HepG2 (cell line): Measurements from ENCODE around the gene ZFHX3. TPM values are rescaled to one million over a fixed set of nuclear protein-coding genes. Genes with fewer than 3 reads are reported as not detected.
A peak's percentile ranks its signal among the peaks of the same experiment; 100 is the strongest.

ENCODE experiments used
- ADNP ChIP-seq: sonication (generic); formaldehyde crosslinking; IDR thresholded peaks from 2 replicates; pipeline ENCODE4 v1.4.0; 2020; ENCODE audit warnings: missing genetic modification reagents
- BHLHE40 ChIP-seq: IDR thresholded peaks from 2 replicates; pipeline ENCODE4 v1.6.1; 2011; ENCODE audit warnings: low read length, improper control_type of control experiment
- CBX2 ChIP-seq, 2 experiments: fragments of 200-600 bp in 1 of 2; sonication (generic); formaldehyde crosslinking in 1 of 2; IDR thresholded peaks; 2 replicates each; pipeline versions ENCODE4 v1.7.0 to v1.8.1; 2018 to 2022; ENCODE audit warnings: low read depth in 2 of 2, low read length in 1 of 2, mild to moderate bottlenecking in 1 of 2, missing genetic modification reagents in 1 of 2
- CERS6 ChIP-seq: sonication (generic); formaldehyde crosslinking; IDR thresholded peaks from 2 replicates; pipeline ENCODE4 v1.5.0; 2020; ENCODE audit warnings: missing genetic modification reagents
- DPF2 ChIP-seq: sonication (generic); formaldehyde crosslinking; IDR thresholded peaks from 2 replicates; pipeline ENCODE4 v1.4.0; 2020; ENCODE audit warnings: mild to moderate bottlenecking, low read depth, missing genetic modification reagents, borderline replicate concordance
- FOXO1 ChIP-seq: sonication (generic); formaldehyde crosslinking; IDR thresholded peaks from 2 replicates; pipeline ENCODE4 v1.4.0; 2020; ENCODE audit warnings: missing genetic modification reagents
- GFI1 ChIP-seq: sonication (generic); formaldehyde crosslinking; IDR thresholded peaks from 2 replicates; pipeline ENCODE4 v1.5.0; 2020; ENCODE audit warnings: missing genetic modification reagents, mild to moderate bottlenecking, borderline replicate concordance
- LCORL ChIP-seq, 2 experiments: fragments of 450-650 bp in 1 of 2; sonication (generic) in 1 of 2; formaldehyde crosslinking in 1 of 2; IDR thresholded peaks; 2 replicates each; pipeline versions ENCODE4 v1.5.0 to v1.6.1; 2017 to 2020; ENCODE audit warnings: antibody characterized with exemption in 1 of 2, missing genetic modification reagents in 1 of 2
- MYPOP ChIP-seq: sonication (generic); formaldehyde crosslinking; IDR thresholded peaks from 2 replicates; pipeline ENCODE4 v1.8.1; 2023; ENCODE audit warnings: mild to moderate bottlenecking, moderate library complexity, missing genetic modification reagents
- PAWR ChIP-seq: sonication (generic); formaldehyde crosslinking; IDR thresholded peaks from 2 replicates; pipeline ENCODE4 v1.4.0; 2020; ENCODE audit warnings: missing genetic modification reagents, mild to moderate bottlenecking, borderline replicate concordance
- PHF8 ChIP-seq: sonication (generic); formaldehyde crosslinking; IDR thresholded peaks from 2 replicates; pipeline ENCODE4 v1.5.0; 2020; ENCODE audit warnings: missing genetic modification reagents
- POLR2G ChIP-seq: fragments of 200-400 bp; formaldehyde crosslinking; IDR thresholded peaks from 2 replicates; pipeline ENCODE4 v1.6.1; 2018; ENCODE audit warnings: mild to moderate bottlenecking, low read depth, low read length, moderate library complexity
- SCMH1 ChIP-seq: sonication (generic); formaldehyde crosslinking; IDR thresholded peaks from 2 replicates; pipeline ENCODE4 v1.9.0; 2021; ENCODE audit warnings: missing genetic modification reagents, mild to moderate bottlenecking, borderline replicate concordance
- SRSF9 ChIP-seq: fragments of 200-400 bp; formaldehyde crosslinking; IDR thresholded peaks from 2 replicates; pipeline ENCODE4 v1.6.1; 2018; ENCODE audit warnings: borderline replicate concordance, mild to moderate bottlenecking, low read depth, low read length; ENCODE audit not compliant: insufficient read depth, poor library complexity, severe bottlenecking
- ZFY ChIP-seq: sonication (generic); formaldehyde crosslinking; IDR thresholded peaks from 2 replicates; pipeline ENCODE4 v1.4.0; 2020; ENCODE audit warnings: missing genetic modification reagents
- ZNF44 ChIP-seq: sonication (generic); formaldehyde crosslinking; IDR thresholded peaks from 2 replicates; pipeline ENCODE4 v1.5.1; 2020; ENCODE audit warnings: mild to moderate bottlenecking, missing genetic modification reagents
- ZNF773 ChIP-seq: sonication (generic); formaldehyde crosslinking; IDR thresholded peaks from 2 replicates; pipeline ENCODE4 v1.4.0; 2020; ENCODE audit warnings: missing genetic modification reagents, borderline replicate concordance
- ZNF839 ChIP-seq: sonication (generic); formaldehyde crosslinking; IDR thresholded peaks from 2 replicates; pipeline ENCODE4 v1.4.0; 2020; ENCODE audit warnings: missing genetic modification reagents, mild to moderate bottlenecking, borderline replicate concordance
- ZNF850 ChIP-seq: sonication (generic); formaldehyde crosslinking; conservative IDR thresholded peaks from 2 replicates; pipeline ENCODE4 v1.9.0; 2021; ENCODE audit warnings: mild to moderate bottlenecking, missing genetic modification reagents
- ZSCAN22 ChIP-seq: sonication (generic); formaldehyde crosslinking; IDR thresholded peaks from 2 replicates; pipeline ENCODE4 v1.4.0; 2020; ENCODE audit warnings: mild to moderate bottlenecking, missing genetic modification reagents
- polyA plus RNA-seq, 8 experiments: library from polyadenylated mRNA; depleted of rRNA in 3 of 8; stranded (reverse) in 7 of 8; unstranded in 1 of 8; fragments of >200 nt; fragmentation: Illumina TruSeq in 4 of 8; extraction: Trizol in 4 of 8; gene quantifications; 2 replicates each; pipeline versions ENCODE4 v1.2.1 to v1.2.3, GENCODE V29; 2011 to 2016; ENCODE audit warnings: low read depth in 4 of 8, missing spikeins in 1 of 8, mixed read lengths in 1 of 8; ENCODE audit not compliant: insufficient read depth in 1 of 8
- total RNA-seq, 5 experiments: library from RNA; depleted of rRNA; stranded (reverse); fragments of >200 nt; fragmentation: Illumina TruSeq; extraction: Trizol; gene quantifications; 2 replicates each; pipeline ENCODE4 v1.2.3, GENCODE V29; 2016; ENCODE audit warnings: low read depth in 1 of 5
- TF ChIP-seq, protein P1 (sequence below): sonication (generic); formaldehyde crosslinking; IDR thresholded peaks from 2 replicates; pipeline ENCODE4 v1.4.0; 2020; ENCODE audit warnings: missing genetic modification reagents
- TF ChIP-seq, protein P2 (sequence below): sonication (generic); formaldehyde crosslinking; IDR thresholded peaks from 2 replicates; pipeline ENCODE4 v1.5.0; 2020; ENCODE audit warnings: mild to moderate bottlenecking, missing genetic modification reagents, moderate library complexity

Gene ZFHX3
- total and polyA plus RNA-seq, 2 of the 13 experiments (the other 11 are each of a cell fraction or from before 2014, with no cell fraction given) = 5.0 to 6.0 TPM

DNA sequence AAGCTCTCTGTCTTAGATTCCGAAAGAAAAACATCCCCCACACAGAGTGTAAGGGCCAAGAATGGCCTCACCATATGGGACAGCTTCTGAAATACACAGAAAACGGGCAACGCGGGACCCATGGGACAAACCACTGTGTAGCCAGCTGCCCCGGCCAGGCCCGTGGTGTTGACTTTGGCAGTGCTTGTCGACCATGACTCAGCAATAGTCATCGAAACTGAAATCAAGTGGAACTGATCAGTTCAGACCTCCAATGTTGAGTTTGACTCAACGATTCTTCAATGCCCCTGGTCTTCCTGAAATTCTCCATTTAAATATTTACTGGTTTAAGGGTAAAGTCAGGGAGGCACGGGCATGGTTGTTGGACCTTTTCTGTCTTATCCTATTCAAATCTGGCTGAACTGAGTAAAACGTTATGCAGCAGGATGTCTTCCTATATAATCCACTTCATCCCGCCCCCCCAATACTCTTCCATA, 27.5 kb downstream of the ZFHX3 start (continued):
- TF ChIP-seq, protein P1, sequence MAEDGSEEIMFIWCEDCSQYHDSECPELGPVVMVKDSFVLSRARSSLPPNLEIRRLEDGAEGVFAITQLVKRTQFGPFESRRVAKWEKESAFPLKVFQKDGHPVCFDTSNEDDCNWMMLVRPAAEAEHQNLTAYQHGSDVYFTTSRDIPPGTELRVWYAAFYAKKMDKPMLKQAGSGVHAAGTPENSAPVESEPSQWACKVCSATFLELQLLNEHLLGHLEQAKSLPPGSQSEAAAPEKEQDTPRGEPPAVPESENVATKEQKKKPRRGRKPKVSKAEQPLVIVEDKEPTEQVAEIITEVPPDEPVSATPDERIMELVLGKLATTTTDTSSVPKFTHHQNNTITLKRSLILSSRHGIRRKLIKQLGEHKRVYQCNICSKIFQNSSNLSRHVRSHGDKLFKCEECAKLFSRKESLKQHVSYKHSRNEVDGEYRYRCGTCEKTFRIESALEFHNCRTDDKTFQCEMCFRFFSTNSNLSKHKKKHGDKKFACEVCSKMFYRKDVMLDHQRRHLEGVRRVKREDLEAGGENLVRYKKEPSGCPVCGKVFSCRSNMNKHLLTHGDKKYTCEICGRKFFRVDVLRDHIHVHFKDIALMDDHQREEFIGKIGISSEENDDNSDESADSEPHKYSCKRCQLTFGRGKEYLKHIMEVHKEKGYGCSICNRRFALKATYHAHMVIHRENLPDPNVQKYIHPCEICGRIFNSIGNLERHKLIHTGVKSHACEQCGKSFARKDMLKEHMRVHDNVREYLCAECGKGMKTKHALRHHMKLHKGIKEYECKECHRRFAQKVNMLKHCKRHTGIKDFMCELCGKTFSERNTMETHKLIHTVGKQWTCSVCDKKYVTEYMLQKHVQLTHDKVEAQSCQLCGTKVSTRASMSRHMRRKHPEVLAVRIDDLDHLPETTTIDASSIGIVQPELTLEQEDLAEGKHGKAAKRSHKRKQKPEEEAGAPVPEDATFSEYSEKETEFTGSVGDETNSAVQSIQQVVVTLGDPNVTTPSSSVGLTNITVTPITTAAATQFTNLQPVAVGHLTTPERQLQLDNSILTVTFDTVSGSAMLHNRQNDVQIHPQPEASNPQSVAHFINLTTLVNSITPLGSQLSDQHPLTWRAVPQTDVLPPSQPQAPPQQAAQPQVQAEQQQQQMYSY (CRISPR knock-in tag) = no peak
- TF ChIP-seq ZFY (CRISPR knock-in tag) = peak; percentile 73
- TF ChIP-seq MYPOP (CRISPR knock-in tag) = no peak; the same call in 1 of the 2 replicates
- TF ChIP-seq ZNF44 = no peak
- no peak for TF ChIP-seq ADNP (CRISPR knock-in tag)
- no peak for TF ChIP-seq CBX2 (IDR thresholded peaks at IDR 0.05; ENCODE audit: low read depth, low read length)
- no peak for TF ChIP-seq CBX2 (CRISPR knock-in tag; IDR thresholded peaks at IDR 0.05; ENCODE audit: low read depth)
- peak; percentile 85 for TF ChIP-seq FOXO1
- no peak for TF ChIP-seq CERS6 (CRISPR knock-in tag)
- peak; percentile 46; the same call in 1 of the 2 replicates for TF ChIP-seq PHF8 (CRISPR knock-in tag)
- no peak for TF ChIP-seq ZNF839 (CRISPR knock-in tag)
- no peak for TF ChIP-seq SCMH1
- no peak for TF ChIP-seq LCORL (IDR thresholded peaks at IDR 0.05)
- TF ChIP-seq LCORL (CRISPR knock-in tag; IDR thresholded peaks at IDR 0.05) = peak; percentile 85
- TF ChIP-seq BHLHE40 = peak; percentile 50; the same call in 1 of the 2 replicates
- no peak for TF ChIP-seq POLR2G
- TF ChIP-seq GFI1 (CRISPR knock-in tag) = no peak
- TF ChIP-seq ZNF850 (CRISPR knock-in tag) = no peak
- no peak for TF ChIP-seq DPF2 (CRISPR knock-in tag)
- TF ChIP-seq, protein P2, sequence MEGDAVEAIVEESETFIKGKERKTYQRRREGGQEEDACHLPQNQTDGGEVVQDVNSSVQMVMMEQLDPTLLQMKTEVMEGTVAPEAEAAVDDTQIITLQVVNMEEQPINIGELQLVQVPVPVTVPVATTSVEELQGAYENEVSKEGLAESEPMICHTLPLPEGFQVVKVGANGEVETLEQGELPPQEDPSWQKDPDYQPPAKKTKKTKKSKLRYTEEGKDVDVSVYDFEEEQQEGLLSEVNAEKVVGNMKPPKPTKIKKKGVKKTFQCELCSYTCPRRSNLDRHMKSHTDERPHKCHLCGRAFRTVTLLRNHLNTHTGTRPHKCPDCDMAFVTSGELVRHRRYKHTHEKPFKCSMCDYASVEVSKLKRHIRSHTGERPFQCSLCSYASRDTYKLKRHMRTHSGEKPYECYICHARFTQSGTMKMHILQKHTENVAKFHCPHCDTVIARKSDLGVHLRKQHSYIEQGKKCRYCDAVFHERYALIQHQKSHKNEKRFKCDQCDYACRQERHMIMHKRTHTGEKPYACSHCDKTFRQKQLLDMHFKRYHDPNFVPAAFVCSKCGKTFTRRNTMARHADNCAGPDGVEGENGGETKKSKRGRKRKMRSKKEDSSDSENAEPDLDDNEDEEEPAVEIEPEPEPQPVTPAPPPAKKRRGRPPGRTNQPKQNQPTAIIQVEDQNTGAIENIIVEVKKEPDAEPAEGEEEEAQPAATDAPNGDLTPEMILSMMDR (CRISPR knock-in tag) = no peak
- TF ChIP-seq SRSF9 = no peak
- TF ChIP-seq ZSCAN22 (CRISPR knock-in tag) = no peak
- TF ChIP-seq ZNF773 = no peak
- no peak for TF ChIP-seq PAWR (CRISPR knock-in tag)
